IPS-11a (cell line): Measurements from ENCODE around the gene OAS2.
"Not testable (repeated sequence)": the region's sequence is repeated elsewhere in the genome, so short reads cannot be mapped to it uniquely, and the experiment has no call there.

ENCODE experiments used
- H3K4me3 ChIP-seq: one replicate; pipeline ENCODE4 v1.5.1; 2013; ENCODE audit warnings: low read depth, low read length, control low read depth

The OAS2 gene

DNA sequence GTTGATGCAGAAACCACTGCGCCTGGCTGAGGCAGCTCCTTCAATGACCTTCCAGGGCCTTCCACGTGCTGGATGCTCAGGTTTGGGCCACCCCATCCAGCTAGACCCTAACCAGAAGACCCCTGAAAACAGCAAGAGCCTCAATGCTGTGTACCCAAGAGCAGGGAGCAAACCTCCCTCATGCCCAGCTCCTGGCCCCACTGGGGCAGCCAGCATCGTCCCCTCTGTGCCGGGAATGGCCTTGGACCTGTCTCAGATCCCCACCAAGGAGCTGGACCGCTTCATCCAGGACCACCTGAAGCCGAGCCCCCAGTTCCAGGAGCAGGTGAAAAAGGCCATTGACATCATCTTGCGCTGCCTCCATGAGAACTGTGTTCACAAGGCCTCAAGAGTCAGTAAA is 29.5 kb upstream of the OAS2 start:
- no peak overlapping the region for H3K4me3 ChIP-seq

DNA sequence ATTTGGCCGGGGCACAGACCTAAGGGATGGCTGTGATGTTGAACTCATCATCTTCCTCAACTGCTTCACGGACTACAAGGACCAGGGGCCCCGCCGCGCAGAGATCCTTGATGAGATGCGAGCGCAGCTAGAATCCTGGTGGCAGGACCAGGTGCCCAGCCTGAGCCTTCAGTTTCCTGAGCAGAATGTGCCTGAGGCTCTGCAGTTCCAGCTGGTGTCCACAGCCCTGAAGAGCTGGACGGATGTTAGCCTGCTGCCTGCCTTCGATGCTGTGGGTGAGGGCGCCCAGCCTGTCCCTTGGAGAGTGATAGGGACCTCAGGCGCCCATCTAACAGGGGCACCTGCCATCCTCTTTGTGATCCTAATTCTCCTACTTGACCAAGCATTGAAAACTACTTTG is 27.6 kb upstream of the OAS2 start:
- H3K4me3 ChIP-seq: no peak overlapping the region

DNA sequence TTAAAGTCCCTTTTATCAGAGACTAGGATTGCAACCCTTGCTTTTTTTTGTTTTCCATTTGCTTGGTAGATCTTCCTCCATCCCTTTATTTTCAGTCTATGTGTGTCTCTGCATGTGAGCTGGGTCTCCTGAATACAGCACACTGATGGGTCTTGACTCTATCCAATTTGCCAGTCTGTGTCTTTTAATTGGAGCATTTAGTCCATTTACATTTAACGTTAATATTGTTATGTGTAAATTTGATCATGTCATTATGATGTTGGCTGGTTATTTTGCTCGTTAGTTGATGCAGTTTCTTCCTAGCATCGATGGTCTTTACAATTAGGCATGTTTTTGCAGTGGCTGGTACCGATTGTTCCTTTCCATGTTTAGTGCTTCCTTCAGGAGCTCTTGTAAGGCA is 21.2 kb upstream of the OAS2 start:
- not testable (repeated sequence) for H3K4me3 ChIP-seq

DNA sequence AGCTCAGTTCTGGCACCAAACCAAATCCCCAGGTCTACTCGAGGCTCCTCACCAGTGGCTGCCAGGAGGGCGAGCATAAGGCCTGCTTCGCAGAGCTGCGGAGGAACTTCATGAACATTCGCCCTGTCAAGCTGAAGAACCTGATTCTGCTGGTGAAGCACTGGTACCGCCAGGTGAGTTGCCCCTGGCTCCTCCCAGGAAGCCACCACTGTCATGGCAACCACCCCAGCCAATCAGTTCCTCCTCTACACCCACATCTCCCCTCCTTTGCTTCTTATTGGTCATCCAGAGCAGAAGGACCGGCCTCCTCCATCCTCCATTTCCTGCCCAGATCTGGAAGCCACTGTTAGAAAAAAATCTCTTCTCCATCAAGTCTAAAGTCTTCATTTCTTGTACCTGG is 17.2 kb upstream of the OAS2 start:
- H3K4me3 ChIP-seq: no peak overlapping the region

DNA sequence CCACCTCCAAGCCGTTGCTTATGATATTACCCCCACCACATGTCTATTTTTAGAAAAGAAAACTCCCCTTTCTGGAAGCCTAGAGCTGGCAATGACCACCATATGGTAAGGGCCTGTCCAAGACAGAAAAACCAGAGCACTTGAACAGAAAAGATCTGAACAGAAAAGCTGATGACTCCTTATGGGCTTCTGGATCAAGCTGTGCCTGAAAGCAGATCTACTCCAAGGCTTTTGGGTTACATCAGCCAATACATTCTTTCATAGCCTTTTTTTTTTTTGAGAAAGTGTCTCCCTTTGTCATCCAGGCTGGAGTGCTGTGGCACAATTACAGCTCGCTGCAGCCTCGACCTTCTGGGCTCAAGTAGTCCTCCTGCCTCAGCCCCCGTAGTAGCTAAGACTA is 16.8 kb upstream of the OAS2 start:
- H3K4me3 ChIP-seq: no peak overlapping the region

DNA sequence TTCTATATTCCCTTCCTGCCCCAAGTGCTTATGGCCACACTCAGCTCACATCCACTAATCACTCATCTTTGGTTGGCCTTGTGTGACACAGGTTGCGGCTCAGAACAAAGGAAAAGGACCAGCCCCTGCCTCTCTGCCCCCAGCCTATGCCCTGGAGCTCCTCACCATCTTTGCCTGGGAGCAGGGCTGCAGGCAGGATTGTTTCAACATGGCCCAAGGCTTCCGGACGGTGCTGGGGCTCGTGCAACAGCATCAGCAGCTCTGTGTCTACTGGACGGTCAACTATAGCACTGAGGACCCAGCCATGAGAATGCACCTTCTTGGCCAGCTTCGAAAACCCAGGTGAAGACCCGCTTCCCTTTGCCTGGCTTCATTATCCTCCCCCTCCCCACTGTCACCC is 15.8 kb upstream of the OAS2 start:
- no peak overlapping the region for H3K4me3 ChIP-seq

DNA sequence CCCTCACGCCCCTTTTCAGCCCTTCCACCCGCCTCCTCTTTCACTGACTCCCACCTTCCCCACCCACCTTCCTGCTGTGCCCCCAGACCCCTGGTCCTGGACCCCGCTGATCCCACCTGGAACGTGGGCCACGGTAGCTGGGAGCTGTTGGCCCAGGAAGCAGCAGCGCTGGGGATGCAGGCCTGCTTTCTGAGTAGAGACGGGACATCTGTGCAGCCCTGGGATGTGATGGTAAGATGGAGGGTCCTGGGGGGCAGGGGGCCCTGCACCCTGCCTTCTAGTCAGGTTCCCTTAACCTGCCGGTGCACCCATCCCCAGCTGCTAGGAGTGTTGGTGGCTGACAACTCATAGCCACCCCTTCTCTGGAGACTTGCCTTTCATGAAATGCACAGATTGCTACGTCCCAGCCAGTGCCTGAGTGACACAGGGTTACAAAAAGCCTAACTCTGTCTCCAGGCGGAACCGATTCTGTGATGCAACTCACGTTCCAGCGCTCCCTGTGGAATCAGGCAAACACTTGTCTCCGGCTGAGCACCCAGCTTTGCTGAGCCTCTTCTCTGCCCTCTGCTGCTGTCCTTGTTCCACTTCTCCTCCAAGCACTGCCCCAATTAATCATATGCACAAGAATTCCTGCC is 15.0 kb upstream of the OAS2 start:
- no peak overlapping the region for H3K4me3 ChIP-seq

DNA sequence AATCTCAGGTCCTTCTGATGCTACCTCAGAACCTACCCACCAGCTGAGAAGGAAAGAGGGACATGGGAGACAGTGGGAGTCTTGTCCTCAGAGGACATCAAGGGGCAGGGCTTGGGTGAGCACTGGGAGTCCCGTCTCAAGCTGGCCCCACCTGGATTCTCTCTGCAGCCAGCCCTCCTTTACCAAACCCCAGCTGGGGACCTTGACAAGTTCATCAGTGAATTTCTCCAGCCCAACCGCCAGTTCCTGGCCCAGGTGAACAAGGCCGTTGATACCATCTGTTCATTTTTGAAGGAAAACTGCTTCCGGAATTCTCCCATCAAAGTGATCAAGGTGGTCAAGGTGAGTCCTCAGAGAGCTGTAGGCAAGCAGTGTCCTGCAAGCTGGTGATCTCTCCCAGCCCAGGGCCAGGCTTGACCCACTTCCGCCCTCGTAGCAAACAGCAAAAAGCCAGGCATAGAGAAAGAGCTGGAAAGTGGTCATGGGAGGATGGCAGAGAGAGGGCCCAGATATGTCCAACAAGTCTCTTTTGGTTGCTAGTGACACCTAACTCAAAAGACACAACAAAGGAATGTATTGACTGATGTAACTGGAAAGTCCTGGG is 14.2 kb upstream of the OAS2 start:
- no peak overlapping the region for H3K4me3 ChIP-seq

DNA sequence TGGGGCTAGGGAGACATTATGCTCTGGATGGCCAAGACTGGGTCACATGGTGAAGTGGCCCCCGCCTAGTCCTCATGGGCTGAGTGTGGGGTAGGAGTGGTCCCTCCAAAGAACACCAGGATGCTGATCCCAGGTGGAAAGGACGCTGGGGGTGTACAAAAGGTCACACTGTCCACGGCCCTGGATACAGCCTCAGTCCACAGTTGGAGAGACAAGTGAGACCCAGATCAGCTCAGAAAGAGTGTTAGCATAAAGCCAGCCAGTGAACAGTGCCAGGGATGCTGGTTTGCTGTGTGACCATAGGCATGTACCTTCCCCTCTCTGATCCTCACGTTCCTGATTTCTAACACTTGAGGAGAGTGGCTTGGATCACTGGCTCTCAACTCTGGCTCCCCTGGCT is 13.4 kb upstream of the OAS2 start:
- H3K4me3 ChIP-seq: no peak overlapping the region

DNA sequence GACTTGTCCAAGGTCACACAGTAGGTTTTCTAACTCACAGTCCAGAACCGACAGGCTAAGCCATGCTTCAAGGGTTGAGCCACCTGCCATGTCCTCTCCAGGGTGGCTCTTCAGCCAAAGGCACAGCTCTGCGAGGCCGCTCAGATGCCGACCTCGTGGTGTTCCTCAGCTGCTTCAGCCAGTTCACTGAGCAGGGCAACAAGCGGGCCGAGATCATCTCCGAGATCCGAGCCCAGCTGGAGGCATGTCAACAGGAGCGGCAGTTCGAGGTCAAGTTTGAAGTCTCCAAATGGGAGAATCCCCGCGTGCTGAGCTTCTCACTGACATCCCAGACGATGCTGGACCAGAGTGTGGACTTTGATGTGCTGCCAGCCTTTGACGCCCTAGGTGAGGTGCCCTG is 12.7 kb upstream of the OAS2 start:
- no peak overlapping the region for H3K4me3 ChIP-seq

DNA sequence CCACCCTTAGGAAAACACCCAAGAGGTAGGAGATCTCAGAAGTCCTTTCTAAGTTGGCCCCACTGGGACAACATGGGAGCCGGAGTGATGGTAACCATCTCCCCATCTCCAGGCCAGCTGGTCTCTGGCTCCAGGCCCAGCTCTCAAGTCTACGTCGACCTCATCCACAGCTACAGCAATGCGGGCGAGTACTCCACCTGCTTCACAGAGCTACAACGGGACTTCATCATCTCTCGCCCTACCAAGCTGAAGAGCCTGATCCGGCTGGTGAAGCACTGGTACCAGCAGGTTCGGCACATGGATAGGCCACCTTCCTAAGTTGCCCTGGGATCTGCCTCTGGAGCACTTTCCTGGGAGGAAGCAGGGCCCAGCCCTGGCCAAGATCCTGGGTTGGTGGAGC is 11.0 kb upstream of the OAS2 start:
- H3K4me3 ChIP-seq: no peak overlapping the region

DNA sequence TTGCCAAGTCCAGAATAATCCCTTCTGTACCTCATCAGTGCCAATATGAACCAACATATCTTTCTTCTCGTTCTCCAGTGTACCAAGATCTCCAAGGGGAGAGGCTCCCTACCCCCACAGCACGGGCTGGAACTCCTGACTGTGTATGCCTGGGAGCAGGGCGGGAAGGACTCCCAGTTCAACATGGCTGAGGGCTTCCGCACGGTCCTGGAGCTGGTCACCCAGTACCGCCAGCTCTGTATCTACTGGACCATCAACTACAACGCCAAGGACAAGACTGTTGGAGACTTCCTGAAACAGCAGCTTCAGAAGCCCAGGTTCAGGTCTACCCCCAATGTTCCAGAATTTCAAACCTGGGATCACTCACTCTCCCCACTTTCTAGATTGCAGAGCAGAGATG is 10.5 kb upstream of the OAS2 start:
- no peak overlapping the region for H3K4me3 ChIP-seq

DNA sequence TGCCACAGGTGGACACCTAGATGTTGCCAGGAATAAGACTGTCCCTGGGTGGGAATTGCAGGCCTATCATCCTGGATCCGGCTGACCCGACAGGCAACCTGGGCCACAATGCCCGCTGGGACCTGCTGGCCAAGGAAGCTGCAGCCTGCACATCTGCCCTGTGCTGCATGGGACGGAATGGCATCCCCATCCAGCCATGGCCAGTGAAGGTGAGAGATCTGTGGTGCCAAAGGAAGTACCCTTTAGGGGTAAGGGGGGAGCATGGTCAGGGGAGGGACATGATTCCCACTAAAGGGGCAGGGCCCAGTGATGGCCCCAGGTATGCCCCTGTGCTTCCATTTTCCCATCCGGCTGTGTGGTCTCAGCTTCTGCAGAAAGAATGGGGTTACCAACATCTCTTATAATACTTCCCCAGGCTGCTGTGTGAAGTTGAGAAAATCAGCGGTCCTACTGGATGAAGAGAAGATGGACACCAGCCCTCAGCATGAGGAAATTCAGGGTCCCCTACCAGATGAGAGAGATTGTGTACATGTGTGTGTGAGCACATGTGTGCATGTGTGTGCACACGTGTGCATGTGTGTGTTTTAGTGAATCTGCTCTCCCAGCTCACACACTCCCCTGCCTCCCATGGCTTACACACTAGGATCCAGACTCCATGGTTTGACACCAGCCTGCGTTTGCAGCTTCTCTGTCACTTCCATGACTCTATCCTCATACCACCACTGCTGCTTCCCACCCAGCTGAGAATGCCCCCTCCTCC is 8.6 kb upstream of the OAS2 start:
- no peak overlapping the region for H3K4me3 ChIP-seq

DNA sequence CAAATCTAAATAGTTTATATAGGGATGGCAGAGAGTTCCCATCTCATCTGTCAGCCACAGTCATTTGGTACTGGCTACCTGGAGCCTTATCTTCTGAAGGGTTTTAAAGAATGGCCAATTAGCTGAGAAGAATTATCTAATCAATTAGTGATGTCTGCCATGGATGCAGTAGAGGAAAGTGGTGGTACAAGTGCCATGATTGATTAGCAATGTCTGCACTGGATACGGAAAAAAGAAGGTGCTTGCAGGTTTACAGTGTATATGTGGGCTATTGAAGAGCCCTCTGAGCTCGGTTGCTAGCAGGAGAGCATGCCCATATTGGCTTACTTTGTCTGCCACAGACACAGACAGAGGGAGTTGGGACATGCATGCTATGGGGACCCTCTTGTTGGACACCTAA is 7.9 kb upstream of the OAS2 start:
- H3K4me3 ChIP-seq: no peak overlapping the region

DNA sequence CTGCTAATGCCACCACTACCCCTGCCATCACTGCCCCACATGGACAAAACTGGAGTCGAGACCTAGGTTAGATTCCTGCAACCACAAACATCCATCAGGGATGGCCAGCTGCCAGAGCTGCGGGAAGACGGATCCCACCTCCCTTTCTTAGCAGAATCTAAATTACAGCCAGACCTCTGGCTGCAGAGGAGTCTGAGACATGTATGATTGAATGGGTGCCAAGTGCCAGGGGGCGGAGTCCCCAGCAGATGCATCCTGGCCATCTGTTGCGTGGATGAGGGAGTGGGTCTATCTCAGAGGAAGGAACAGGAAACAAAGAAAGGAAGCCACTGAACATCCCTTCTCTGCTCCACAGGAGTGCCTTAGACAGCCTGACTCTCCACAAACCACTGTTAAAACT is 7.1 kb upstream of the OAS2 start:
- H3K4me3 ChIP-seq: no peak overlapping the region

DNA sequence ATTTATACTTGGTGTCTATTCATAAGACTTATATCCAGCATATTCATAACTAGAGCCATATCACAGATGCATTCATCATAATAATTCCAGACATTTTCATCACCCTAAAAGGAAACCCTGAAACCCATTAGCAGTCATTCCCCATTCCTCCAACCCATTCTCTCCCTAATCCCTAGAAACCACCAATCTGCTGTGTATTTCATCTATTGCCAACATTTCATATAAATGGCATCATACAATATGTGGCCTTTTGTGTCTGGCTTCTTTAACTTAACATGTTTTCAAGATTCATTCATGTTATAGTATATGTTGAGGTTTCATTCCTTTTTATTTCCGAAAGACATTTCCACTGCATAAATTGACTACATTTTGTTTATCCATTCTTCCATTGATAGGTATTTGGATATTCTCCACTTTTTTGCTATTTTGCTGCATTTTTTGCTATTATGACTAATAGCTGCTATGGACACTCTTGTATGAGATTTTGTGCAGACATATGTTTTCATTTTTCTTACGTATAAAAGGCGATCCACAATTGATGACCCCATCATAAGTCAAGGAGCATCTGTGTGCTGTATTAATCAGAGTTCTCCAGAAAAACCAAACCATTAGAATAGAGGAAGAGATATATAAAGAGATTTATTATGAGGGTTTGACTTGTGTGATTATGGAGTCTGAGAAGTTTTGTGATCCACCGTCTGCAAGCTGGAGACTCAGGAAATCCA is 5.1 kb upstream of the OAS2 start:
- no peak overlapping the region for H3K4me3 ChIP-seq

DNA sequence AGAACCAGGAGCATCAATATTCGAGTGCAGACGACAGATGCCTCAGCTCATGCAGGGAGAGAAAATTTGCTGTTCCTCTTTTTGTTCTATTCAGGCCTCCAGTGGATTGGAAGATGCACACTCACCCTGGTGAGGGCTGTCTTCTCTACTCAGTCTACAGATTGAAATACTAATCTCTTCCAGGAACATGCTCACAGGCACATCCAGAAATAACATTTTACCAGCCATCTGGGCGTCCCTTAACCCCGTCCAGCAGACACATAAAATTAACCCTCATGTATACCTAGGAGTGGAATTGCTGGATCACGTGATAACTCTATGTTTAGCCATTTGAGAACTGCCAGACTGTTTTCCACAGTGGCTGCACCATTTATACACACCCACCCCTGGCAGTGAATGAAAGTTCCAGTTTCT is 4.5 kb upstream of the OAS2 start:
- H3K4me3 ChIP-seq: no peak overlapping the region

DNA sequence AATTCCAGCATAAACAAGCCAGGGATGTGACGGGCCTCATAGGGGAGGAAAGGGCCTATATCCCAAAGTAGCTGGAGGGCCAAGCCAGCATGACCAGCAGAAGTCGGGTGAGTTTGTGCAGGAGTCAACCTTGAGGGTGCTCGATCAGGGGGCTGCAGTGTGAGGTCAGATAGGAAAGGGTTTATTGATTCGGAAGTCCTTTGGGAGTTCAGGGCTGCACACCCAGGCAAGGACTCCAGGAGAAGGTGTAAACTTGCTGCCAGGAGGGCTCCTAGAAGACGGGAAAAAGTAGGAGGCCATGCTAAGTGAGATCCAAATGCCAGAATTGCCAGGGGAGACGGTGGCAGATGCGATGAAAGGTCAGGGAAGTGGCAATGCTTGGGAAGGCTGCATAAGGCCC is 3.4 kb upstream of the OAS2 start:
- H3K4me3 ChIP-seq: no peak overlapping the region

DNA sequence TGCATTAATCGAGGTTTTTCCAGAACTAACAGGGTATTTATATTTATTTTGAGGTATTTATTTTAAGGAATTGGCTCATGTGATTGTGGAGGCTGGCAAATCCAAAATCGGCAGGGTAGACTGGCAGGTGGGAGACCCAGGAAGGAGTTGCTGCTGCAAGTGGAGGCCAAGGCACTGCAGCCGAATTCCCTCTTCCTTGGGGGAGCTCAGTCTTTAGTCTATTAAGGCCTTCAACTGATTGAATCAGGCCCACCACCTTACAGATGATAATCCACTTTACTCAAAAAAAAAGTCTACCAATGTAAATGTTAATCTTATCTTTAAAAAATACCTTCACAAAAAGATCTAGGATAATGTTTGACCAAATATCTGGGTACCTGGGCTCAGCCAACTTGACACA is 1.2 kb upstream of the OAS2 start:
- H3K4me3 ChIP-seq: no peak overlapping the region

DNA sequence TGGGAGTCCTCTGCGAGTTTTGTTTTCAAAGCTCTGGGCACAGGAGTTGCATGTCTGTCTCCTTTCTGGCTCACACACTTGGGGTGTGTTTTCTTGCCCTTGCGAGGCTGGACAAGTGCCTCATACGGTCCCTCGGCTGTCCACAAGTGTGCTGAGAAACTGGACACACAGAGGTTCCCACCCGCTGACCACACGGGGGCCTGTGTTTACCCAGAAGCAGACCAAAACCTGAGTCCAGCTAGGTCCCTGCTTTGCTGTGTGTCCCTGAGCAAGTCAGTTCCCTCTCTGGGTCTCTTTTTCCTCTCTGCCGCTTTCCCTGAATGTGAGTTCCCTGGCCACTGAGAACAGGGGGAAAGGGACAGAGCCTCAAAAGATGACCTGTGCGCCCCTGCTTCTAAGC is 678 bp upstream of the OAS2 start:
- H3K4me3 ChIP-seq: no peak overlapping the region

DNA sequence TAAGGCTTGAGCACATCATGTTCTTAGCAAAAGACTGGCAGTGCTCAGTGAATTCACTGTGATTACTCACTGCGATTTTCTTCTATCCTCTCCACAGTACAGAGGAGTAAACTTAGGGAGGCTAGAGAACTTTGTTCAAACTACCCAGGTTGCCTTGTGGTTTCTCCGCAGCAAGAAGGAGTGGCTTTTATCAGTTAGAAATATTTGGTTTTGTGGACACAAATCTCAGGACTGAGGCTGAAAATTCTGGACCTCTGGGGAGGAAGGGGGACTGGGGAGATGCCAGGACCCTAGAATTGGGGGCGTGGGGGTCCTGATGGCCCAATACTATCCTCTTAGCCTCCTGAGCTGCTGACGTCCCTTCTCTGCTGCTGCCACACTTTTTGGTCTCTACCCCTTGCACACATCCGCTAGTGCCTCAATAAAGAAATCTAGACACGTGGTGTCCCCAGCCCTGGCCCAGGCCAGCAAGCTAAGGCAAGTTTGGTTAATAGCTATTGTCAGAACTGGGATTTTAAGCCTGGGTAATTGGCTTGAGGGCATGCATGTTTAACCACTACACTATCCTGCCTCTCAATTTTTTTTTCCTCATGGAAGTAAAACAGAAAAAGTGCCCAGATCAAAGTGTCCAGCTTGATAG is 842 bp downstream of the OAS2 start:
- H3K4me3 ChIP-seq: no peak overlapping the region
